Smooth muscle cell (in vitro differentiated cells): ENCODE data around the gene KLRK1. TPM values are rescaled to one million over a fixed set of nuclear protein-coding genes. Genes with fewer than 3 reads are reported as not detected.
"Not testable (repeated sequence)": the region's sequence is repeated elsewhere in the genome, so short reads cannot be mapped to it uniquely, and the experiment has no call there.

ENCODE experiments used
- DNase-seq: peaks from one replicate; lab custom pipeline; 2025; ENCODE audit not compliant: unreplicated experiment; lab: John Stamatoyannopoulos, UW
- H2AFZ ChIP-seq: fragments of 200-600 bp; sonication (generic); 2 replicates; pipeline ENCODE4 v1.6.0; 2016; ENCODE audit warnings: antibody characterized with exemption, low read depth, mild to moderate bottlenecking
- H3F3A ChIP-seq: fragments of 200-600 bp; sonication (generic); 2 replicates; pipeline ENCODE4 v1.6.0; 2017; ENCODE audit warnings: antibody characterized with exemption, low read depth
- H3K27ac ChIP-seq: fragments of 200-600 bp; sonication (generic); 2 replicates; pipeline ENCODE4 v1.5.1; 2016; ENCODE audit warnings: low read depth, mild to moderate bottlenecking
- H3K27me3 ChIP-seq: fragments of 200-600 bp; sonication (generic); 2 replicates; pipeline ENCODE4 v1.6.1; 2016; ENCODE audit warnings: low read depth, mild to moderate bottlenecking
- H3K36me3 ChIP-seq: fragments of 200-600 bp; sonication (generic); 2 replicates; pipeline ENCODE4 v1.5.1; 2016; ENCODE audit warnings: low read depth
- H3K4me1 ChIP-seq: fragments of 200-600 bp; sonication (generic); 2 replicates; pipeline ENCODE4 v1.5.1; 2016; ENCODE audit warnings: low read depth
- H3K4me2 ChIP-seq: fragments of 200-600 bp; sonication (generic); 2 replicates; pipeline ENCODE4 v1.6.0; 2016; ENCODE audit warnings: mild to moderate bottlenecking
- H3K4me3 ChIP-seq: fragments of 200-600 bp; sonication (generic); 2 replicates; pipeline ENCODE4 v1.5.1; 2016; ENCODE audit warnings: mild to moderate bottlenecking
- H3K79me2 ChIP-seq: fragments of 200-600 bp; sonication (generic); 2 replicates; pipeline ENCODE4 v1.6.0; 2016; ENCODE audit warnings: low read depth, mild to moderate bottlenecking
- H3K9ac ChIP-seq: fragments of 200-600 bp; sonication (generic); 2 replicates; pipeline ENCODE4 v1.6.0; 2016; ENCODE audit warnings: low read depth
- H3K9me3 ChIP-seq: fragments of 200-600 bp; sonication (generic); replicated peaks from 2 replicates; pipeline ENCODE4 v1.5.1; 2016; ENCODE audit warnings: low read depth
- H4K20me1 ChIP-seq: fragments of 200-600 bp; sonication (generic); 2 replicates; pipeline ENCODE4 v1.6.0; 2016; ENCODE audit warnings: low read depth
- WGBS: methylation state at CpG from one replicate; pipeline ENCODE4 v1.1.7; 2016; ENCODE audit warnings: low lambda C conversion rate; 5-methylcytosine and 5-hydroxymethylcytosine counted together
- polyA plus RNA-seq: library from polyadenylated mRNA; unstranded; fragments of >200 nt; fragmentation: Nextera tagmentation; extraction: Ambion mirVana; gene quantifications from 2 replicates; pipeline ENCODE4 v1.2.1, GENCODE V29; 2016
- total RNA-seq: library from RNA; depleted of rRNA; stranded (reverse); fragments of >200 nt; gene quantifications from 2 replicates; pipeline ENCODE4 v1.2.3, GENCODE V29; 2014
- TF ChIP-seq, protein P1 (sequence below): fragments of 200-600 bp; sonication (generic); IDR thresholded peaks from 2 replicates; pipeline ENCODE4 v1.5.1; 2017; ENCODE audit warnings: borderline replicate concordance, mild to moderate bottlenecking, antibody characterized with exemption; ENCODE audit not compliant: insufficient read depth, poor library complexity, severe bottlenecking

The KLRK1 gene
- total RNA-seq (not detected in 2 replicates), polyA plus RNA-seq (0.22 TPM in 1 of 2 replicates, not detected in the other)

DNA sequence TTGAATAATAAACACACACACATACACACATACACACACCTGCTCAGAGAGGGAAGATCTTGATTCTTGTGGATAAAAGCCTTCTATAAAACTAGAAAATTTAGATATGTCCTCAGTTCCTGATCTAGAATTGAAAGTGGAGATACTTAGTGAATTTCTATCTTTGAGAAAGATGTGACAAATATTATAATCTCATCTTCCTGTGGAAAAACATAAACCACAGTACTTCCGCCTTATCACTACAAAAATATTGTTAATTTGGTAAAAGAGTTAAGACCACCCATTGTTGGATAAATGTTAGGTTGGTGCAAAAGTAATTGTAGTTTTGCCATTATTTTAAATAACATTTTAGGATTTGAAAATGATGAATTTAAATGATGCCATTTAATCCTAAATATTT, at the start of gene KLRK1:
Gene KLRK1 (minus strand): TSS at position 138 of the 400 bp plus-strand sequence. CDS start 1,231 bp downstream, outside the sequence.
- no peaks in the 10 kb centered on the region for H3K79me2 ChIP-seq
- H3K4me2 ChIP-seq, result no peak within 1 kb of the TSS
- H3K27me3 ChIP-seq, result no peaks in the 10 kb centered on the region
- no peak within 1 kb of the TSS for H3K4me3 ChIP-seq
- no peaks in the 10 kb centered on the region for H3F3A ChIP-seq
- H4K20me1 ChIP-seq, result no peaks in the 10 kb centered on the region
- no peak within 1 kb of the TSS for H2AFZ ChIP-seq
- H3K27ac ChIP-seq, result no peak within 1 kb of the TSS
- H3K9ac ChIP-seq, result no peak within 1 kb of the TSS
- DNase-seq, result no peak
- 91% methylated on average over 1 of the region's 1 CpG for WGBS
- H3K36me3 ChIP-seq, result no peaks in the 10 kb centered on the region
- TF ChIP-seq, protein P1, sequence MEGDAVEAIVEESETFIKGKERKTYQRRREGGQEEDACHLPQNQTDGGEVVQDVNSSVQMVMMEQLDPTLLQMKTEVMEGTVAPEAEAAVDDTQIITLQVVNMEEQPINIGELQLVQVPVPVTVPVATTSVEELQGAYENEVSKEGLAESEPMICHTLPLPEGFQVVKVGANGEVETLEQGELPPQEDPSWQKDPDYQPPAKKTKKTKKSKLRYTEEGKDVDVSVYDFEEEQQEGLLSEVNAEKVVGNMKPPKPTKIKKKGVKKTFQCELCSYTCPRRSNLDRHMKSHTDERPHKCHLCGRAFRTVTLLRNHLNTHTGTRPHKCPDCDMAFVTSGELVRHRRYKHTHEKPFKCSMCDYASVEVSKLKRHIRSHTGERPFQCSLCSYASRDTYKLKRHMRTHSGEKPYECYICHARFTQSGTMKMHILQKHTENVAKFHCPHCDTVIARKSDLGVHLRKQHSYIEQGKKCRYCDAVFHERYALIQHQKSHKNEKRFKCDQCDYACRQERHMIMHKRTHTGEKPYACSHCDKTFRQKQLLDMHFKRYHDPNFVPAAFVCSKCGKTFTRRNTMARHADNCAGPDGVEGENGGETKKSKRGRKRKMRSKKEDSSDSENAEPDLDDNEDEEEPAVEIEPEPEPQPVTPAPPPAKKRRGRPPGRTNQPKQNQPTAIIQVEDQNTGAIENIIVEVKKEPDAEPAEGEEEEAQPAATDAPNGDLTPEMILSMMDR, result no peak
- H3K9me3 ChIP-seq, result no peaks in the 10 kb centered on the region
- H3K4me1 ChIP-seq, result peaks cover 5% of the 10 kb centered on the region

DNA sequence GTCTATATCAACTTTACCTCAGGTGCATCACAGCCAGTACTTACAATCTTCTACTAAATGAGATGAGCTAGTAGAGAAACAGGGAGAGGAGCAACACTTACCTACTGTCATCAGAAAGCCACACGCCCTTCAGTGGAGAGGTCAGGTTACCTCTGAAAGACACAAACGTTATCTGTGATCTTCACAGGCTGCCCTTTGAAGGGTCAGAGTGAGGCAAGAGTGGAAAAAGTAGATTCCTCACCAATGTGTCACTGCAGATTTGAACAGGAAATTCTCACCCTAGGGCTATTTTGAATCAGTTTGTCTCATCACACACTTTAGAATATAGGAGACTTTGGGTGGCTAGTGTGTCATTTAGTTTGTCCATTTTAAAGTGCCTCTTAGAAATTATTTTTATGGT, 47.8 kb upstream of the KLRK1 start:
- not testable (repeated sequence) for H3K36me3 ChIP-seq, H3K9ac ChIP-seq, H4K20me1 ChIP-seq, DNase-seq, H3K4me1 ChIP-seq, H3K27me3 ChIP-seq, H3F3A ChIP-seq, H3K9me3 ChIP-seq, H3K79me2 ChIP-seq, H3K4me3 ChIP-seq, H3K27ac ChIP-seq, H2AFZ ChIP-seq, H3K4me2 ChIP-seq
- WGBS, result 0% methylated on average over 2 of the region's 2 CpGs

DNA sequence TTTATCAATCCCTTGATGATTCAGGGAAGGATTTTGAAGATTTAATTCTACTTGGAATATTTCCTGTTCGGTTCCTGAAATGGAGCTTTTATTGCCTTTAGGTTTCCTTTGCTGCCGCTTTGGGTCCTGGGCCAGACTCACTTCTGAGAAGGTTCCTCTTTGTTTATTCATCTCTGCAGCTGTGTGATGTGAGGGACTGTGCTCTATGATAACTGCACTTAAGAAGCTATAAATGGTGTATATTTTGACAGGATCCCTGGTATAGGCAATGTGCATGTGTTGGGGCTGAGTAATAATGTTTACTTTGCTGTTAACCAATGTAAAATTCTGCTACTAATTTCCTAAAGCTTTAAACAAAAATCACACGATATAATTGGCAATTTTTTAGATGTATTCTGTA, 46.0 kb upstream of the KLRK1 start, which contains the start of gene KLRC2:
Gene KLRC2 (minus strand): TSS at position 195 of the 400 bp plus-strand sequence. CDS start 24 bp downstream, at position 171.
- not testable (repeated sequence) for DNase-seq, H3K36me3 ChIP-seq, H3K4me1 ChIP-seq, H3K4me3 ChIP-seq, H3K79me2 ChIP-seq, H3K4me2 ChIP-seq, H3K9ac ChIP-seq, H4K20me1 ChIP-seq, H3K27me3 ChIP-seq, H3F3A ChIP-seq, H3K27ac ChIP-seq, H3K9me3 ChIP-seq
- H2AFZ ChIP-seq, result peak within 1 kb of the TSS; percentile 30
- 53% methylated on average over 3 of the region's 3 CpGs for WGBS

DNA sequence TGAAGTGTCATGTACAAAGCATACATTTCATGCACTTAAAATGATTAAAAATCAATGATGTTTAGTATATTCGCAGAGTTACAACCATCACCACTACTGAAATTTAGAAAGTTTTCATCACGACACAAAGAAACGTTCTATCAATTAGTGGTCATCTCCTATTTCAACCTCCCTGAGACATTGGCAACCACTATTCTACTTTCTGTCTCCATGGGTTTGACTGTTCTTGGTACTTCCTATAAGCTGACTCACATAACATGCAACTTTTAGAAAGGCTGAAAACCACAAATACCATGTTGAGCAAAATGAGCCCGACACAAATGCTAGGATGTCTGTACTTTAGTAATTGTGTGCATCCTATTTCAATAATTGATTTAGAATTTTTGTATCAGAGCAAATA, 40.8 kb upstream of the KLRK1 start:
- not testable (repeated sequence) for H3K27me3 ChIP-seq, H3K4me3 ChIP-seq, H3K4me1 ChIP-seq, H3K9ac ChIP-seq, H3K4me2 ChIP-seq, H3F3A ChIP-seq, H3K36me3 ChIP-seq, H3K9me3 ChIP-seq, H3K79me2 ChIP-seq, H4K20me1 ChIP-seq, H2AFZ ChIP-seq, H3K27ac ChIP-seq, DNase-seq
- WGBS, result 79% methylated on average over 4 of the region's 4 CpGs

DNA sequence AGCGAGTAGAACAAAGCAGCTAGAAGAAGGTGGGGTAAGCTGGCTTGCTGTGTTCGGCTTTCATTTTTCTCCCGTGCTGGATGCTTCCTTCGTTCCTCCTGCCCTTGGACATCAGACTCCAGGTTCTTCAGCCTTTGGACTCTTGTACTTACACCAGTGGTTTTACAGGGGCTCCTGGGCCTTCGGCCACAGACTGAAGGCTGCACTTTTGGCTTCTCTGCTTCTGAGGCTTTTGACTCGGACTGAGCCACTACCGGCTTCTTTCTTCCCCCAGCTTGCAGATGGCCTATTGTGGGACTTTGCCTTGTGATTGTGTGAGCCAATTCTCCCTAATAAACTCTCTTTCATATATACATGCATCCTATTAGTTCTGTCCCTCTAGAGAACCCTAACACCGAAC, 36.1 kb upstream of the KLRK1 start:
- H3K4me1 ChIP-seq, H3F3A ChIP-seq, H3K9me3 ChIP-seq, H4K20me1 ChIP-seq, H3K27me3 ChIP-seq, H3K36me3 ChIP-seq, H3K27ac ChIP-seq, DNase-seq, H2AFZ ChIP-seq, H3K4me2 ChIP-seq, H3K9ac ChIP-seq, H3K79me2 ChIP-seq, H3K4me3 ChIP-seq: not testable (repeated sequence)
- WGBS, result 93% methylated on average over 6 of the region's 8 CpGs

DNA sequence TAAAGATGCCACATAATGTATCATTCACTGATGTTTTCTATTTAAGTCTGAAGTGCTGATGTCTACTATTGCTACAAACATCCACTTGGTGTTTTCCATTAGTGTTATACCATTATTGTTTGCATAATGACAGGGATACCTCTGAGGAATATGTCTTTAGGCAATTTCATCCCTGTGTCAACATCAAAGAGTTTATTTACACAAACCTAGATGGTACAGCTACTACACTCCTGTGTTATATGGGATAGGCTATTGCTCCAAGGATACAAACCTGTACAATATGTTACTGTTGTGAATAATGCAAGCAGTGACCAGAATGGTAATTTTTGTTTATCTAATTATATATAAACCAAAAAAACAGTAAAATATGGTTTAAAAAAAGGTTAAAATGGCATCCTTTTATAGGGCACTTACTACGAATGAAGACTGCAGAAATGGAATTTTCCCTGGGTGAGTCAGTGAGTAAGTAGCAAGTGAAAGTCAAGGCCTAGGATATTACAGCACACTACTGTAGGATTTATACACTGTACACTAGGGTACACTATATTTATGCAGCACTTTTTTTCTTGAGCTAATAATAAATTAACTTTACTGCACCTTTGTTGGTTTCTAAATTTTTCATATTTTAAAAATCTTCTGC, 34.5 kb upstream of the KLRK1 start:
- H3K9me3 ChIP-seq, H3K9ac ChIP-seq, H3K36me3 ChIP-seq, H3K4me3 ChIP-seq, H3K27ac ChIP-seq, H3F3A ChIP-seq, H3K4me2 ChIP-seq, DNase-seq, H3K79me2 ChIP-seq, H2AFZ ChIP-seq, H3K4me1 ChIP-seq, H4K20me1 ChIP-seq, H3K27me3 ChIP-seq: not testable (repeated sequence)
- 0% methylated on average over 1 of the region's 1 CpG for WGBS

DNA sequence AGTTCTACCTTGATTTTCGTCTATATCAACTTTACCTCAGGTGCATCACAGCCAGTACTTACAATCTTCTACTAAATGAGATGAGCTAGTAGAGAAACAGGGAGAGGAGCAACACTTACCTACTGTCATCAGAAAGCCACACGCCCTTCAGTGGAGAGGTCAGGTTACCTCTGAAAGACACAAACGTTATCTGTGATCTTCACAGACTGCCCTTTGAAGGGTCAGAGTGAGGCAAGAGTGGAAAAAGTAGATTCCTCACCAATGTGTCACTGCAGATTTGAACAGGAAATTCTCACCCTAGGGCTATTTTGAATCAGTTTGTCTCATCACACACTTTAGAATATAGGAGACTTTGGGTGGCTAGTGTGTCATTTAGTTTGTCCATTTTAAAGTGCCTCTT, 32.3 kb upstream of the KLRK1 start:
- DNase-seq, H3K36me3 ChIP-seq, H3K27me3 ChIP-seq, H3K9me3 ChIP-seq, H3K79me2 ChIP-seq, H3F3A ChIP-seq, H3K27ac ChIP-seq, H3K4me3 ChIP-seq, H2AFZ ChIP-seq, H3K4me1 ChIP-seq, H4K20me1 ChIP-seq, H3K9ac ChIP-seq, H3K4me2 ChIP-seq: not testable (repeated sequence)
- WGBS, result 23% methylated on average over 2 of the region's 3 CpGs

DNA sequence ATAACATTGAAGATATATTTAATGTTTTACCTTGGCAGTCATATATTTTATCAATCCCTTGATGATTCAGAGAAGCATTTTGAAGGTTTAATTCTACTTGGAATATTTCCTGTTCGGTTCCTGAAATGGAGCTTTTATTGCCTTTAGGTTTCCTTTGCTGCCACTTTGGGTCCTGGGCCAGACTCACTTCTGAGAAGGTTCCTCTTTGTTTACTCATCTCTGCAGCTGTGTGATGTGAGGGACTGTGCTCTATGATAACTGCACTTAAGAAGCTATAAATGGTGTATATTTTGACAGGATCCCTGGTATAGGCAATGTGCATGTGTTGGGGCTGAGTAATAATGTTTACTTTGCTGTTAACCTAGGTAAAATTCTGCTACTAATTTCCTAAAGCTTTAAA, 30.5 kb upstream of the KLRK1 start, which contains the start of gene KLRC3:
Gene KLRC3 (minus strand): TSS at position 262 of the 400 bp plus-strand sequence. CDS start 45 bp downstream, at position 217.
- not testable (repeated sequence) for H3K4me1 ChIP-seq, H3K4me3 ChIP-seq, H3F3A ChIP-seq, H3K79me2 ChIP-seq, H3K27ac ChIP-seq, H3K36me3 ChIP-seq, H4K20me1 ChIP-seq, H2AFZ ChIP-seq, DNase-seq, H3K9me3 ChIP-seq, H3K9ac ChIP-seq, H3K27me3 ChIP-seq, H3K4me2 ChIP-seq
- 64% methylated on average over 1 of the region's 1 CpG for WGBS
